T-cell (primary cell): ENCODE results near the gene LYPD1. TPM values are rescaled to one million over a fixed set of nuclear protein-coding genes. Genes with fewer than 3 reads are reported as not detected.

ENCODE experiments used
- ATAC-seq, 4 experiments: fragments of 200-7000 bp in 3 of 4; fragments of 150-1000 bp in 1 of 4; cut with Tn5 transposase; replicated peaks in 1 of 4; 1 replicate in 3 of 4; 2 replicates in 1 of 4; pipeline ENCODE4 v1.10.0; 2021; ENCODE audit warnings: moderate library complexity in 3 of 4, mild to moderate bottlenecking in 2 of 4, moderate number of reproducible peaks in 1 of 4
- CTCF ChIA-PET, 2 donors: fragments of 300-600 bp; sonication (Branson Sonifier 250); formaldehyde crosslinking; loops; one replicate each; lab custom pipeline; 2022; ENCODE audit warnings: antibody characterized with exemption in 2 of 2; lab: Charles Lee
- POLR2A ChIA-PET, 2 donors: fragments of 300-600 bp; sonication (Branson Sonifier 250); formaldehyde crosslinking; loops; one replicate each; lab custom pipeline; 2022; ENCODE audit warnings: antibody characterized with exemption in 2 of 2; lab: Charles Lee
- DNase-seq, 35 experiments: peaks; one replicate each; pipeline versions ENCODE4 v3.0.0 to v3.0.0-alpha.2; 2013 to 2023
- H3K27ac ChIP-seq: one replicate; pipeline ENCODE4 v1.5.1; 2013; ENCODE audit warnings: low read length
- H3K27me3 ChIP-seq, 2 experiments: replicated peaks in 1 of 2; 1 replicate in 1 of 2; 2 replicates in 1 of 2; pipeline versions ENCODE4 v1.6.1 to v1.7.0; 2013; ENCODE audit warnings: low read length in 1 of 2, mixed read lengths in 1 of 2; ENCODE audit not compliant: control insufficient read depth in 2 of 2, insufficient read depth in 2 of 2; ENCODE audit errors: extremely low read depth in 1 of 2
- H3K36me3 ChIP-seq, 2 donors: 1 replicate in 1 of 2; 2 replicates in 1 of 2; pipeline versions ENCODE4 v1.6.1 to v1.7.0; 2013; ENCODE audit warnings: low read length in 1 of 2; ENCODE audit not compliant: control insufficient read depth in 2 of 2, insufficient read depth in 1 of 2; ENCODE audit errors: extremely low read depth in 1 of 2
- H3K4me1 ChIP-seq, 2 experiments: 1 replicate in 1 of 2; 2 replicates in 1 of 2; pipeline versions ENCODE4 v1.6.1 to v1.7.0; 2013; ENCODE audit warnings: low read length in 2 of 2, mixed read lengths in 1 of 2; ENCODE audit not compliant: insufficient read depth in 2 of 2, control insufficient read depth in 1 of 2; ENCODE audit errors: extremely low read depth in 1 of 2
- H3K4me3 ChIP-seq, 2 donors: 1 replicate in 1 of 2; 2 replicates in 1 of 2; pipeline versions ENCODE4 v1.5.1 to v1.7.0; 2013; ENCODE audit warnings: mild to moderate bottlenecking in 2 of 2, low read length in 1 of 2, moderate library complexity in 1 of 2; ENCODE audit not compliant: control insufficient read depth in 1 of 2; ENCODE audit errors: extremely low read depth in 1 of 2
- H3K9me3 ChIP-seq: 2 replicates; pipeline ENCODE4 v1.7.0; 2013
- H3K27ac Mint-ChIP-seq, 2 donors: one replicate each; pipeline ENCODE4 v1.8.0; 2020 to 2021; ENCODE audit warnings: mild to moderate bottlenecking in 2 of 2, mixed read lengths in 2 of 2
- H3K27me3 Mint-ChIP-seq, 2 donors: one replicate each; pipeline ENCODE4 v1.8.0; 2021 to 2022; ENCODE audit warnings: mixed read lengths in 2 of 2
- H3K36me3 Mint-ChIP-seq: one replicate; pipeline ENCODE4 v1.8.0; 2021; ENCODE audit warnings: mixed read lengths
- H3K4me1 Mint-ChIP-seq, 3 donors: one replicate each; pipeline ENCODE4 v1.8.0; 2020 to 2022; ENCODE audit warnings: mixed read lengths in 3 of 3, mild to moderate bottlenecking in 1 of 3
- H3K4me3 Mint-ChIP-seq, 3 donors: one replicate each; pipeline ENCODE4 v1.8.0; 2020 to 2022; ENCODE audit warnings: mild to moderate bottlenecking in 3 of 3, mixed read lengths in 3 of 3, moderate library complexity in 3 of 3
- H3K9me3 Mint-ChIP-seq, 3 donors: one replicate each; pipeline ENCODE4 v1.8.0; 2020 to 2022; ENCODE audit warnings: mixed read lengths in 3 of 3
- WGBS: methylation state at CpG from one replicate; pipeline ENCODE4 v1.1.5; 2013; ENCODE audit warnings: missing lambda C conversion rate; ENCODE audit not compliant: insufficient coverage; 5-methylcytosine and 5-hydroxymethylcytosine counted together
- total RNA-seq, 35 experiments: library from RNA in 6 of 35; stranded (reverse) in 6 of 35; fragments of 120-200 nt in 1 of 35; gene quantifications; one replicate each; pipeline versions ENCODE4 v1.2.1 to v1.2.4 and lab custom pipeline; 2013 to 2026

Gene LYPD1
- total RNA-seq, 5 donors from 2014 or later (not counting 1 experiment from before 2014, with no cell fraction given), result 0.15 TPM; not detected in 4

- H3K4me3 ChIP-seq, result no peak overlapping the region
- H3K9me3 ChIP-seq, result no peaks in the 10 kb centered on the region
- 50% methylated on average over 1 of the region's 2 CpGs for WGBS
- no peak for DNase-seq
- Mint-ChIP-seq H3K9me3 (peaks cover 0 to 10% (median 0%) of the 10 kb centered on the region in 3 donors), H3K27ac (no peak overlapping the region), H3K36me3 (no peaks in the 10 kb centered on the region), H3K27me3 (peaks cover 1 to 10% of the 10 kb centered on the region in 2 donors), H3K4me3 (no peak overlapping the region), H3K4me1 (no peaks in the 10 kb centered on the region)
- CTCF ChIA-PET, result no interaction called here
- POLR2A ChIA-PET, result no interaction called here
- ATAC-seq, result no peak
- no peaks in the 10 kb centered on the region for H3K36me3 ChIP-seq
- no peaks in the 10 kb centered on the region for H3K4me1 ChIP-seq
- no peak overlapping the region for H3K27ac ChIP-seq
- H3K27me3 ChIP-seq, result peaks cover 0 to 2% of the 10 kb centered on the region in 2 experiments
Observed at GRCh38 chr2:132595693-132596092, 74.3 kb downstream of the LYPD1 start.

- Mint-ChIP-seq H3K36me3 (no peaks in the 10 kb centered on the region), H3K27me3 (peaks cover 1 to 10% of the 10 kb centered on the region in 2 donors), H3K4me3 (no peak overlapping the region), H3K4me1 (no peaks in the 10 kb centered on the region), H3K9me3 (peaks cover 0 to 10% (median 4%) of the 10 kb centered on the region in 3 donors), H3K27ac (no peak overlapping the region)
- no peak overlapping the region for H3K27ac ChIP-seq
- ChIA-PET POLR2A (no interaction called here), CTCF (no interaction called here)
- H3K9me3 ChIP-seq, result no peaks in the 10 kb centered on the region
- no peaks in the 10 kb centered on the region for H3K36me3 ChIP-seq
- H3K27me3 ChIP-seq, result peaks cover 0 to 2% of the 10 kb centered on the region in 2 experiments
- no peaks in the 10 kb centered on the region for H3K4me1 ChIP-seq
- ATAC-seq, result no peak
- H3K4me3 ChIP-seq, result no peak overlapping the region
- DNase-seq, result no peak
- WGBS, result 74% methylated on average over 3 of the region's 6 CpGs
Observed at GRCh38 chr2:132595186-132595585, 74.8 kb downstream of the LYPD1 start.
